EH (cell line): ENCODE results near the gene CIAO3.

Source experiments
- DNase-seq: peaks from one replicate; pipeline ENCODE4 v3.0.0-alpha.2; 2015; ENCODE audit warnings: low read depth

The CIAO3 gene

GRCh38 chr16:709566-710499 is 31.0 kb downstream of the CIAO3 start:
- DNase-seq, result peak; percentile 93

DNA sequence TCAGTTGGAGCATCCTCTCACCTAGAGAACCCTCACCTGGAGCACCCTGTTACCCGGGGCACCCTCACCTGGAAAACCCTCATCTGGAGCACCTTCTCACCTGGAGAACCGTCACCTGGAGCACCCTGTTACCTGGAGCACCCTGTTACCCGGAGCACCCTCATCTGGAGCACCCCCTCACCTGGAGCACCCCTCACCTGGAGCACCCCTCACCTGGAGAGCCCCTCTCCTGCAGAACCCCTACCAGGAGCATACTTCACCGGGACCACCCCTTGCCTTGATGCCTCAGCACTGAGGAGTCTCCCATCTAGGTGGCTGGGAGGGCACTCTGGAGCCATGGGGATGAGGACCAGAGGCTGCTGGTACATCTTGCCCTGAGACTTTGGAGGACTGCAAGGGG is 31.8 kb downstream of the CIAO3 start:
- DNase-seq, result no peak

DNA sequence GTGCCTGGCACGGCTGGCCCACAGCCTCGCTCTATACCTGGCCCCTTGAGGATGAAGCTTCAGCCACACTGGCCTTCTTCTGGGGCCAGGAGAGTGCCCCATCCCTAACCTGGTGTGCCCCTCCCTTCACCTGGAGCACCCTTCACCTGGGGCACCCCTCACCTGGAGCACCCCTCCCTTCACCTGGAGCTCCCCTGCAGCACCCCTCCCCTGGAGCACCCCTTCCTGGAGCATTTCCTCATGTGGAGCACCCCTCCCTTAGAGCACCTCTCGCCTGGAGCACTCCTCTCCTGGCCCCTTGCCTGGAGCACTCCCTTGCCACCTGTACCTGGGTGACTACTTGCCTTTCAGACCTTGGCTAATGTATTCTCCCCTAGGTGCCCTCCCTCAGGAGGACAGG is 32.8 kb downstream of the CIAO3 start:
- DNase-seq, result no peak

GRCh38 chr16:707062-707538 is 33.7 kb downstream of the CIAO3 start:
- no peak for DNase-seq

GRCh38 chr16:706189-707061 is 34.4 kb downstream of the CIAO3 start:
- no peak for DNase-seq

DNA sequence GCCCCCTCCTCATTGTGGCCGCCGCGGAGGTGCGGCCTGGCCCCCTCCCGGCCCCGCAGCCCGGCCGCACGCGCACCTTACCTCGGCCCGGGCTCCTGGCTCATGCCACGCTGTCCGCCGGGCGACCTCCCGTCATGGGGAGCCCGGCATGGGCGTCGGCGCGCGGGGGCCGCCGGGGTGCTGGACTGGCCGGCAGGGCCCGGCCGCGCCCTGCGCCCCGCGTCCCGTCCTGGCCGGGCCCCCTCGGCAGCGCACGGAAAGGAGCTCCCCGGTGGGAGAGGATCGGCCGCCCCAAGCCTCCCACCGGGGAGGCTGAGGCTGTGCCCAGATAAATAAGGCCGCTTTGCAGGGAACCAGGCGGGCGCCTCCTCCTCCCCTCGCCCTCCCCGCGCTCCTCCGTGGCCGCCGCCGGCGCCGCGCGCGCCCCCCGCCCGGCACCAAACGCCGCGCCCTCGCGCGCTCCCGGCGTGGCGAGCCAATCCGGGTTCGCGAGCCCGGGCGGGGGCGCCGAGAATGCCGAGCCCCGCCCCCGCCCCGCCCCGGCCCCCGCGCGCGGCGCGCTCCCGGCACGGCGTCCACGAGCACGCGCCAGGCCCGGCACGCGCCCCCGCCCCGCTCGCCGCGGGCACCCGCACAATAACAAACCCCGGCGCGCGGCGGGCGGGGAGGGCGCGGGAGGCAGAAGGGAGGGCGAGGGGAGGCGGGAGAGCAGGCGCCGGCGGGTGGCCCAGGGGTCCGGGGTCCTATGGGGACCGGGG is 35.2 kb downstream of the CIAO3 start, which contains the start of gene FBXL16:
TSS of gene FBXL16 (minus strand) at position 371 of the 758 bp plus-strand sequence. CDS start 8,396 bp downstream, outside the sequence.
- DNase-seq, result no peak

DNA sequence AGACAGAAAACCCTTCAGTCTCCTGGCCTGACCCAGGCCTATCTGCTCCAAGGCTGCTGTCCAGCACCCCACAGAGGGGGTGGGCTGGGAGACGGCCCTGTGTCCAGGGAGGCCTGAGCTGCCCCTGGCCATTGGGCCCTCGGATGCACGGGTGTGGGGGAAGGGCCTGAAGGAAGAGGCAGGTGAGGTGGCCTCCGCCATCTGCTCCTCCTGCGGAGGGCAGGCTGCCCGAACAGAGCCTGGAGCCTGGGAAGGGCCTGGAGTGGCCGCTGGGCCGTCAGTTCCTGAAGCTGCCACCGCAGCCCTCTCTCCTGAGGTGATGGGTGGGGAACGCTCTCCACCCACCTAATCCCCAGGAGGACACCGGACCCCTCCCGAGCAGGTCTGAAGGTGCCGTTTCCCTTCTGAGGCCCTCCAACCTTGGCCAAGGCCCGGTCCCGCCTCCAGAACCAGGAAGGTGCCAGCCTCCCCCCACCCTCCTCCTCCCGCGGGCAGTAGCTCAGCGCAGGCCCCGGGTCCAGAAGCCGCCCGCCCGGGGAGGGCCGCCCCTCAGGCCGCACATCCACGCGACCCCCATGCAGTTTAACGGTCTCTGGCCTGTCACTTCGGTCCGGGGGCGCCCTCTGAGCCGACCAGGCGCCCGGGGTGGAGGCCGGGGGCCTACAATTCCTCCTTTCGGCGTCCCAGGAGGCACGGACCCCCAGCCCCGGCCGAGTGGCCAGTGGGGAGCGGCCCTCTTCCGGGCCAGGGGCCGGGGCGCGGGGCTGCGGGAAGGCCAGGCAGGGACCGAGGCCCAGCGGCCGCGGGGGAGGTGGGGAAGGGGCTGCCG is 36.0 kb downstream of the CIAO3 start:
- no peak for DNase-seq

DNA sequence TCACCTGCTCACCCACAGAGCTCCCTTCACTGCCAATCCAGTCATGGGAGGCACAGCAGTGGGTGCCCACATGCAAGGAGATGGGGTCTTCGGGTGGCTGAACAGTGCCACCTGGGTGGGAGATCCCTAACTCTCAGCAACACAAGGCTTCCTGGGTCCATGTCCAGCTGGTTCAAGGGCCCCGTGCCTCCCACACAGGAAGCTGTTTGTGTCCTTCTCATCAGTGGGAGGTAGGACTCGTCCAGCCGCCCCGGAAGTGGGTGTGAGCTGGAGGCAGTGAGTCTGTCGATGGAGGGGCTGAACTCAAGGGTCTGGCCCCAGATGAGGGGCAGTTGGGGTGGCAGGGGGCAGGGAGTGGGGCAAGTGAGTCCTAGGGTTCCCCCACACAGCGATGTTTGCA is 36.8 kb downstream of the CIAO3 start:
- no peak for DNase-seq

GRCh38 chr16:703406-703805 is 37.4 kb downstream of the CIAO3 start:
- DNase-seq, result no peak

DNA sequence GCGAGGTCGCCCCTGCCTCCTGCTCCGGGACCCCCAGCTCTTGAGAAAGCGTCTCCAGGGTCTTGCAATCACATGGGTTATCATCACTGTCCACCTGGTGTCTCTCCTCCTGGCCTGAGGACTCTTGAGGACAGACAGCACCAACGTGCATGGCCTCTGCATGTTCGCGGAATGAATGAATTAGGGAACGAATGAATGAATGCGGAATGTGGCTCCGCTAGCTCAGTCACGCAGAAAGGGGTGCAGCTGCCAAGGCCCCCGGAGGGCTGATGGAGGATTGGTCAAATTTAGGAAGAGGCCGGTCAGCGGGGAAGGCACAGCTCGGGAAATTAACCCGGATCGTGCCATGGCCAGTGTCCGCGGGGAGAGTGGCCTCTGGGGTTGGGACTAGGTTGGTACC is 38.5 kb downstream of the CIAO3 start:
- no peak for DNase-seq

GRCh38 chr16:700684-701584 is 39.9 kb downstream of the CIAO3 start:
- DNase-seq, result peak; percentile 30

GRCh38 chr16:698911-699671 is 41.7 kb downstream of the CIAO3 start:
- no peak for DNase-seq

- no peak for DNase-seq
These were observed 45.3 kb downstream of the CIAO3 start for GRCh38 chr16:695355-696089.

GRCh38 chr16:694863-695354 is 45.9 kb downstream of the CIAO3 start:
- no peak for DNase-seq

- DNase-seq, result no peak
These were observed 46.5 kb downstream of the CIAO3 start for GRCh38 chr16:694187-694862.

- DNase-seq, result no peak
These were observed 47.0 kb downstream of the CIAO3 start for GRCh38 chr16:693766-694165.

DNA sequence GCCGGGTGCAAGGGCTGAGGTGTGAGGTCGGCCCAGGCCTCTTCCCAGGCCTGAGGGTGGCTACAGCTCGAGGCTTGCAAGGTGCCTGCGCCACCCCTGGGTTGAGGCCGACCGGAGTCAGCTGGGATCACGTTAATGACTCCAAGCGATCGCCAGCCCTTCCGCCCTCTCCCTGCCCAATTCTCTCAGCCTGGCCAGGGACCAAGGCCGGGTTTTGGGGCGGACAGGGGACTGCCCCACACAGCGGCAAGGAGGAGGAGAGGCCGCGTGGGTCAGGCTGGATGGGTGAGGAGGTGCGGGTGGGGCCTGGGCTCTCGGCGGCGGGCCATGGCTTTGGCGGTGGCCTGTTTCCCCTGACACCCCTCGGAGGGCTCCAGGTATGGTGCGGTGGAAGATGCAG is 47.4 kb downstream of the CIAO3 start:
- DNase-seq, result no peak
